ENCODE measurements around the gene FAM169A.
"Not testable (repeated sequence)": the region's sequence is repeated elsewhere in the genome, so short reads cannot be mapped to it uniquely, and the experiment has no call there.

The FAM169A gene

GRCh38 chr5:74877624-74878304, 11.6 kb upstream of the FAM169A start:
- no peak for DNase-seq (ENCODE audit: low read depth)
- no peak for TF ChIP-seq CTCF (IDR thresholded peaks at IDR 0.05; ENCODE audit: low read length, missing control alignments)
- H3K4me3 ChIP-seq (replicated peaks; ENCODE audit: low read depth, low read length): no peak overlapping the region

DNA sequence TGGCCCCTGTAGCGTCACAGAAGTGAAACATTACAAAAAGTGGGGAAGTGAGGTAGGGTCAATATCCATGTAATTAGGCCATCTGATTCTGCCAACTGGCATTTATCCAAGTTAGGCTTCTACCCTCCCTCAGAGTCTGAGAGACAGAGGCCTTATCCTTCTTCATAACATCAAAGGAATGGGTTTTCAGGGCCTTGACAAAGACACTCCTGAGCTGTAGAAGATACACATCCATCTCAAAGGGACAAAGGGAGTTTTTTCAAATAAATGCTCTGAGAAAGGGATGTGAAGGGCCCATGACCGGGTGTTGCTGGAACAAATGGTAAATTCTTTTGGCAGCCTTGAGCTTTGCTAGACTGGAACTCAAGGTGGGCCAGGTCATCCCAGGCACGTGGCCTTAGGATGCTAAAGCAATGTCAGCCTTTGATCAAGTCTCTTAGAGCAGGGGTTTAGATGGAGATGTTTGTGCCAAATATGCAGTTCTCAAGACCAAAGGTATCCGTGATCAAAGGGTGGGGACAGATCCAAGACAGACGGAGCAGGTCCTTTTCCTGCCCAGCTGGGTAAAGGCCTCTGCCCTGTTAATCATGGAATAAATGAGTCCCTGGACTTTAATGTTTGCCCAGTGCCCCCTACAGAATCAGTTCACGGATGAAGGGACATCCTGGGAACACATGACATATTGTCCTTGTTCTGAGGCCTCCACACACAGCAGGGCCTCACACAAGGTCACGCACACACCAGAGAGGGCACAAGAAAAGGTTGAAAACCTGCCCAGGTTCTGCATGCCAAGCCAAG, 10.0 kb upstream of the FAM169A start:
- no peak for TF ChIP-seq CTCF (IDR thresholded peaks at IDR 0.05; ENCODE audit: low read length, missing control alignments)
- no peak for DNase-seq (ENCODE audit: low read depth)
- no peak overlapping the region for H3K4me3 ChIP-seq (replicated peaks; ENCODE audit: low read depth, low read length)

DNA sequence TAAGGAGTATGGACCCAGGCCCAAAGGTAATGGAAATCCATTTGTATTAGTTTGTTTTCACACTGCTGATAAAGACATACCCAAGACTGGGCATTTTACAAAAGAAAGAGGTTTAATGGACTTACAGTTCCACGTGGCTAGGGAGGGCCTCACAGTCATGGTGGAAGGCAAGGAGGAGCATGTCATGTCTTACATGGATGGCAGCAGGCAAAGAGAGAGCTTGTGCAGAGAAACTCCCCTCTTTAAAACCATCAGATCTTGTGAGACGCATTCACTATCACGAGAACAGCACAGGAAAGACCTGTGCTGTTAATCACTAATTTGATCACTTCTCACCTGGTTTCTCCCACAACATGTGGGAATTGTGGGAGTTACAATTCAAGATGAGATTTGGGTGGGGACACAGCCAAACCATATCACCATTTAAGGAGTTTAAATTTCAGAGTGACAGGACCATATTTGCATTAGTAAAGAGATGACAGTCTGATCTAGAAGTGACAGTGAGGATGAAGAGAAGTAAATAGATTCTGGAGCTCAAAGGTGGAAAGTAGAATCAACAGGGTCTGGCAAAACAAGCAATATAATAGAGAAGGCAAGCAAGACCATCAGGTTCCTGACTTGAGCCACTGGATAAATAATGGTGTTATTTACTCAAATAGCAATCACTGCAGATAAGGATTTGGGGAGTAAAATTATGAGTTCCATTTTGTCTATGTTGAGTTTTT, 7.5 kb upstream of the FAM169A start:
- no peak for DNase-seq (ENCODE audit: low read depth)
- no peak overlapping the region for H3K4me3 ChIP-seq (replicated peaks; ENCODE audit: low read depth, low read length)
- no peak for TF ChIP-seq CTCF (IDR thresholded peaks at IDR 0.05; ENCODE audit: low read length, missing control alignments)

GRCh38 chr5:74870299-74871067, 4.3 kb upstream of the FAM169A start:
- H3K4me3 ChIP-seq (replicated peaks; ENCODE audit: low read depth, low read length): no peak overlapping the region
- no peak for DNase-seq (ENCODE audit: low read depth)
- no peak for TF ChIP-seq CTCF (IDR thresholded peaks at IDR 0.05; ENCODE audit: low read length, missing control alignments)

DNA sequence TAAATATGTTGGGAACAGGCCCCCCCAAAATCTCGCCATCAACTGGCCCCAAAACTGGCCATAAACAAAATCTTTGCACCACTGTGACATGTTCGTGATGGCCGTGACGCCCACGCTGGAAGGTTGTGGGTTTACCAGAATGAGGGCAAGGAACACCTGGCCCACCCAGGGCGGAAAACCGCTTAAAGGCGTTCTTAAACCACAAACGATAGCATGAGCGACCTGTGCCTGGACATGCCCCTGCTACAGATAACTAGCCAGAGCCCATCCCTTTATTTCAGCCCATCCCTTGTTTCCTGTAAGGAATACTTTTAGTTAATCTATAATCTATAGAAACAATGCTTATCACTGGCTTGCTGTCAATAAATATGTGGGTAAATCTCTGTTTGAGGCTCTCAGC, 3.2 kb upstream of the FAM169A start:
- H3K4me3 ChIP-seq (replicated peaks; ENCODE audit: low read depth, low read length); DNase-seq (ENCODE audit: low read depth): not testable (repeated sequence)

- no peak for DNase-seq (ENCODE audit: low read depth)
- TF ChIP-seq CTCF (IDR thresholded peaks at IDR 0.05; ENCODE audit: low read length, missing control alignments): no peak
- no peak overlapping the region for H3K4me3 ChIP-seq (replicated peaks; ENCODE audit: low read depth, low read length)
Observed at GRCh38 chr5:74866596-74867162, 492 bp upstream of the FAM169A start.

Data from fibroblast of pulmonary artery (primary cell).